T-helper 1 cell treated with Interleukin-12 subunit alpha and Interleukin-12 subunit beta and Interleukin-4 antibody, amounts not matched to agents 30 ng/mL and 1 ng/mL, for 36 hours (primary cell): ENCODE data around the gene ACBD7. TPM values are rescaled to one million over a fixed set of nuclear protein-coding genes. Genes with fewer than 3 reads are reported as not detected.

Experiments
- intact Hi-C: fragments of 100-400 bp; cut with micrococcal nuclease; formaldehyde crosslinking; loops from one replicate; pipeline ENCODE4 v1.15.1; 2024
- total RNA-seq: library from RNA; stranded (reverse); gene quantifications from 2 replicates; pipeline ENCODE4 v1.2.3, GENCODE V29; 2022

Gene ACBD7
- total RNA-seq: 1.5 and 1.6 TPM in 2 replicates

DNA sequence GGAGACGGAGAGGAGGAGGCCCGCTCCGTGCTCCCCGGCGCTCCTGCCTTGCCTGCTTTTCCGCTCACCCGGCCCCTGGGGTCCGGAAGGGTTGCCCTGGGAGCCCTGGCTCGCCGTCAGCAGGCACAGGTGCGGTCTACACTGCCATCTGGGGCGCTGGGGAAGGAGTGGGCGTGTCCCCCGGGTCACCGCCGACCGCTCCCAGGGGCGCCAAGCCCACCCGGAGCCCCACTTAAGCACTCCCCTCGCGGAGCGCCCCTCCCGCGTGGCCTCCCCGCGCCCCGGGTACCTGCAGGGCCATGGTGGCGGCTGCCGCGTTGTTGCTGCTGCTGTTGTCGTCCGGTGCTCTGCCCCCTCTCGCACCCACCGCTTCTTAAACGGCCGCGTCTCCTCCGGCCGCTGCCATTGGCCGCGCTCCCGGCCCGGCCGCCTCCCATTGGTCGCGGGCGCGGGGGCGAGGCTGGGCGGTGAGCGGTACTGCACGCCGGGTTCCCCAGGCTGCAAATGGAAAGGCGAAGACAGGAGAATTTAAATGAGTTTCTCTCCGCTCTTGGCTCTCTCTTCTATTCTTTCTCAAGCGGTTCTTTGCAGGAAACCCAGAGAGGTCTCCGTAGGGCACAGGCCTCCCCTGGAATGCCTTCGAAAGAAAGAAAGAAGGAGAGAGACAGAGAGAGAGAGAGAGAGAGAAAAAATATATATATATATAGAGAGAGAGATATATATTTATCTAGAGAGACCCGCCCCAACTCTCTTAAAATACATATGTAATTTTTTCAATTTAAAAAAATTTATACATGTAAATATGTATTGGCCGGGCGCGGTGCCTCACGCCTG, at the start of gene ACBD7:
Gene ACBD7, minus strand, starts transcription at position 349 of the 834 bp plus-strand sequence. Its CDS starts 48 bp downstream, at position 301.
- intact Hi-C loops: loop anchor here (1.0 to 2.0 kb wide), 5 partner anchors 9 to 250 kb away; partner anchors contain the start of genes CDNF, HSPA14, MSANTD7 and NMT2

- intact Hi-C loops: no loop called here
Measured at GRCh38 chr10:15137636-15138035, 49.1 kb upstream of the ACBD7 start.

GRCh38 chr10:15137036-15137359, 48.4 kb upstream of the ACBD7 start:
- intact Hi-C loops: no loop called here

GRCh38 chr10:15136129-15137035, 47.8 kb upstream of the ACBD7 start:
- intact Hi-C loops: no loop called here

DNA sequence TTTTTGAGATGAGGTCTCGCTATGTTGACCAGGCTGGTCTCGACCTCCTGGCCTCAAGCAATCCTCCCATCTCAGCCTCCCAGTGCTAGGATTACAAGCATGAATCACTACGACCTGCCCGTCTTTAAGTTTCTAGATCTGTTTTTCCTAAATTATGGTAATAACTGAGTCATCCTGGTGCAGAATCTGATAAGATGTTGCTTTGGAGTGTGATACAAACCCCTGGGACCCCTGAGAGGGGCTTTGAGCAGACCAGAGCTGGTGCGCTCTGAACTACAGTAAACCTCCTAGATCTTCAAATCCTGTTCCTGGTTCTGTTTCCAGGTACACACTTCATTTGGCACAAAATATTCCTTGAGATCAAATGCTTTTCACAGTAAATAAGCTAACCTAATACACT, 42.8 kb upstream of the ACBD7 start:
- intact Hi-C loops: no loop called here

DNA sequence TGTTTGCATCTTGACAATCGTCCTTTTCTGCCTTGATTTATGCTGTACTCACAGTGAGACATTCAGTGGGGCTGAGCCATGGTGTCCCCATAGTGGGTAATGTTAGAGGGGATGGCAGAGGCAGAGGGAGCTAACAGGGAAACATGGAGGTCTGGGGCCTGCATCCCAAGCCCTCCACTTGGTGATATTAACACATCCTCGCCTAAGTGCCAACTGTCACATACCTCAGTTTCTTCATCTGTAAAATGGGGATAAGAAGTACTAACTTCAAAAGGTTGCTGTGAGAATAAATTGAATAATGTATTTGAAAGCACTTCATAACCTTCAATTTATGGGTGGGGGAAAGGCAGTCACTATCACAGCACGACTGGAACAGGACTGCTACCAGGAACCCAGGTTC, 36.3 kb upstream of the ACBD7 start:
- intact Hi-C loops: no loop called here

- intact Hi-C loops: no loop called here
Measured at GRCh38 chr10:15124190-15124589, 35.6 kb upstream of the ACBD7 start.

DNA sequence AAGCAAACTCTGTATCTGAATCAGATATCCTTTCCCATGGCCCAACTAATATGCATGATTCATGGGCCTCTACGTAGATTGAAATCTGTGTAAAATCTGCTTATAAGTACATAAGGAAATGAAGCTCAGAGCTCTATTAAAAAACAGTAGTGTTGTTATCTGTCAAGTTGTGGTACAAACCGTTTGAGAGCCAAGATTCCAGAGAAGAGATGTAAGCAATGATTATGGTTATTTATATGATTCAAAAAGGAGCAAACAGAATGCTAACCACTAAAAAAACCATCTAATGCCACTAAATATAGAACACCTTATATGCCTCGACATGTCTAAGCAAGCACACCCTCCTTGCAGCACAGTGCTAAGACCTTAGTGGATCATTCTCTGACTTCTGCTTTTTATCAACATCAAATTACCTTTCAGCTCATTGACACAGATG, 35.2 kb upstream of the ACBD7 start:
- intact Hi-C loops: no loop called here

DNA sequence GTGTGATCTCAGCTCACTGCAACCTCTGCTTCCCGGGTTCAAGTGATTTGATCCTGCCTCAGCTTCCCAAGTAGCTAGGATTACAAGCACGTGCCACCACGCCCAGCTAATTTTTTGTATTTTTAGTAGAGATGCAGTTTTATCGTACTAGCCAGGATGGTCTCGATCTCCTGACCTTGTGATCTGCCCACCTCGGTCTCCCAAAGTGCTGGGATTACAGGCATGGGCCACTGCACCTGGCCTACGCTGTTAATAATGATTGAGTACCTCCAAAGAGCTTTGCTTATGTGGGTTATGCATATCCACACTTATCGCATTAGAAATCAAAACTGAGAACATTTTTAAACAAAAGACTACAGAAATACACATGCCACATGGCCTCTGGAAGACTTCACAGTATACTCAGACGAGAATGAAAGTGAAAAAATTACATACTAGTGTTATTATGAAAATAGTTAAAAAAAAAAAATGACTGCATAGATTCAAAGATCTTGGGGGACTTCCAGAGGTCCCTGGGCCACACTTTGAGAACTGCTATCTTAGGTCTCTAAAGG, 34.0 kb upstream of the ACBD7 start:
- intact Hi-C loops: no loop called here

- intact Hi-C loops: no loop called here
Measured at GRCh38 chr10:15121707-15122106, 33.1 kb upstream of the ACBD7 start.

DNA sequence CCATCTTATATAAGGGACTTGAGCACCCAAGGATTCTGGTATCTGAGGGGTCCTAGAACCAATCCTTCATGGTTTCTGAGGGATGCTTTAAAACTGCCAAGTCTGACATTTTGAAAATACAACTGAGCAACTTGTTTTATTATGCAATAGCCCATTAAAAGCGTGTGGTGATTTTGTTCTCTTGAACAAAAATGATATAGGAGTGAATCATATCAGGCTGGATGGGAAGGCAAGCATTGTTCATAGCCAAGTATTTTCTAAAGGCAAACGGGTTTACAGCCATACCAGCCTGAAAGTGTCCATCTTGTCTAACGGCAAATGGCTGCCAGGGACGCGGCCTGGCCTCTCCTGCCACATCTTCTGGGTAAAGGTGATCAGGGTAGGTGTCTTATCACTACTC, 31.9 kb upstream of the ACBD7 start:
- intact Hi-C loops: no loop called here

DNA sequence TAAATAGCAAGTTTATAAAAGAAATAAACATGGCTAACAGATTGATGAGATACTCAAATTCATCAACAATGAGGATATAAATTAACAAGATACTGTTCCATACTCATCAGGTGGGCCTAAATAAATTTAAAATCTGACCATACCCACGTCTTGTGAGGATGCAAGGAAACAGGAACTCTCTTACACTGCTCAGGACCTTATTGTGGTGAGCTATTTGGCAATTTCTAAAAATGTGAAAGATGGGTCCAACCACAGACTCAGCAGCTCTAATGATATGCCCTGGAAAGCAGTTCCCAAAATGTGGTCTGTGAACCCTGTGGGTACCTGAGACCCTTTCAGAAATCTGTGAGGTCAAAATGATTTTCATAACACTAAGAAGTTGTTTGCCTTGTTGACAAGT, 30.0 kb upstream of the ACBD7 start:
- intact Hi-C loops: no loop called here

GRCh38 chr10:15116225-15116624, 27.6 kb upstream of the ACBD7 start:
- intact Hi-C loops: no loop called here

DNA sequence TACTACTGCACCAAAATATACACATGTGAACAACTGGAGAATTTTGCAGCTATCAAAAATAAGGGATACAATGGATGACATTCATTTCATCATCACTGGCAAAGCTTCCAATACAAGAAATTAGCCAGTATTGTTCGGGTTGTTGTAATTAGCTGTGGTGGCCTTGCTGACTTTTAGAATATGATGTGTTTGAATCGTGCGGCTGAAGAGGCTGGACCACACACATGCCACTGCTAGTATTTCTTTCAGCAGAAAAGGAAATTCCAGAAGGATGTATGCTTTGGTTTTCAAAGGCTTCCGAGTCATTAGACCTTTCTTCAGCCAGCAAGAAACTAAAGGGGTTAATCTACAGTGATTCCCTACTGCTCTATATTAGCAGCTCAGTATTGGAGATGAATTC, 25.2 kb upstream of the ACBD7 start:
- intact Hi-C loops: no loop called here

GRCh38 chr10:15112657-15113056, 24.1 kb upstream of the ACBD7 start:
- intact Hi-C loops: no loop called here

- intact Hi-C loops: loop anchor here (1.0 to 5.0 kb wide), 8 partner anchors 9 to 607 kb away; partner anchors contain the start of genes ACBD7, FAM171A1, NMT2 and RPP38
Measured at GRCh38 chr10:15106352-15107013, 17.9 kb upstream of the ACBD7 start.

GRCh38 chr10:15103513-15103912, 14.9 kb upstream of the ACBD7 start:
- intact Hi-C loops: no loop called here

DNA sequence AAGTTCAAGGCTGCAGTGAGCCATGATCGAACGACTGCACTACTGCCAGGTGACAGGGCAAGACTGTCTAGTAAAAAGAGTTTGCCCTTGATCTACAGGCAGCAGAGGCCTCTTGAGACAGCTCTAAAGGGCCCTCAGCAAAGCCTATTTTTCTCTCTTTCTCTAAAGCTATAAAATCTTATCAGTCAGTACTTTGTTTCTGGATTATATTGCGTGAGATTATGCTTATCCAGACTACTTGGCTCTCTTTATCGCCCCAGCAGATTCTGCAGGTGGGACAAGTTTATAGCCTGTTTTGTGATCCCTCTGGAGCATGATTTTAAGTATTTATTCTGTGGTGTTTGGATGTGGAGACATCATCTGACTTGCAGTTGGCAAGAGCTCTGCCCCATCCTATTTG, 11.3 kb upstream of the ACBD7 start:
- intact Hi-C loops: loop anchor here (5.0 kb wide), 2 partner anchors 453 to 1513 kb away; partner anchors contain the start of gene PRPF18

GRCh38 chr10:15097011-15097812, 8.6 kb upstream of the ACBD7 start, which contains the start of gene RPP38:
TSS of gene RPP38 (plus strand) at chr10:15097355. CDS start at chr10:15103315, 5,960 bp downstream.
- intact Hi-C loops: loop anchor here (1.0 to 5.0 kb wide), 15 partner anchors 9 to 1720 kb away; partner anchors contain the start of genes ACBD7, CDNF, DCLRE1C and HSPA14

- intact Hi-C loops: loop anchor here (1.0 to 5.0 kb wide), 15 partner anchors 8 to 1721 kb away; partner anchors contain the start of genes ACBD7, CDNF, DCLRE1C and HSPA14
Measured at GRCh38 chr10:15096661-15097010, 8.1 kb upstream of the ACBD7 start.
